ENCODE data around the gene LRRTM4.

Gene LRRTM4

DNA sequence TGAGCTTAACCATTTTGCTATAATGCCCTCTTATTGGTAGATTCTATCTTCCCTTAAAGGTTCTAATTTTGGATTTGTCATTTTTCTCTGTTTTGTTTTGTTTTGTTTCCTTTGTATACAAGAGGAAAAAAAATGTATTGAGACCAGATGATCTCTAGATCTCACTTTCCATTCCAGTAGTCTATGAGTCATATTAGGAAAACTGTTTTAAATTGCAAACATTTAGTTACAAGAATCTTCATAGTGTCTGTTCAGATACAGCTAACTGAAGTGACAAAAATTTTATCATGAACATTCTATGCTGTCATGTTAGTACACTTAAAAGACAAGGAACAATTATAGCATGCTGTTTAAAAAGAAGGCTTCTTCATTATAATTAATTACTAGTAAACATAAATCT lies 322.8 kb downstream of the LRRTM4 start:
- Histone ChIP-seq H3K27me3 (ENCODE audit: low read depth, low read length) (no peaks in the 10 kb centered on the region), H4K20me1 (ENCODE audit: insufficient read depth, low read length) (no peaks in the 10 kb centered on the region), H3K4me1 (ENCODE audit: low read length) (peaks cover 7% of the 10 kb centered on the region), H3K27ac (ENCODE audit: low read length) (no peak overlapping the region), H3K9me3 (ENCODE audit: insufficient read depth, low read length) (no peaks in the 10 kb centered on the region), H3K9ac (ENCODE audit: low read length) (no peak overlapping the region), H3K4me3 (ENCODE audit: low read length) (no peak overlapping the region), H3K79me2 (ENCODE audit: low read length) (no peaks in the 10 kb centered on the region), H2AFZ (ENCODE audit: low read depth, low read length) (no peak overlapping the region), H3K4me2 (ENCODE audit: low read length) (no peak overlapping the region), H3K36me3 (replicated peaks; ENCODE audit: low read depth, low read length) (no peaks in the 10 kb centered on the region)
- no peak for TF ChIP-seq EZH2phosphoT487 (IDR thresholded peaks at IDR 0.05; ENCODE audit: low read depth)
- TF ChIP-seq, protein P1, sequence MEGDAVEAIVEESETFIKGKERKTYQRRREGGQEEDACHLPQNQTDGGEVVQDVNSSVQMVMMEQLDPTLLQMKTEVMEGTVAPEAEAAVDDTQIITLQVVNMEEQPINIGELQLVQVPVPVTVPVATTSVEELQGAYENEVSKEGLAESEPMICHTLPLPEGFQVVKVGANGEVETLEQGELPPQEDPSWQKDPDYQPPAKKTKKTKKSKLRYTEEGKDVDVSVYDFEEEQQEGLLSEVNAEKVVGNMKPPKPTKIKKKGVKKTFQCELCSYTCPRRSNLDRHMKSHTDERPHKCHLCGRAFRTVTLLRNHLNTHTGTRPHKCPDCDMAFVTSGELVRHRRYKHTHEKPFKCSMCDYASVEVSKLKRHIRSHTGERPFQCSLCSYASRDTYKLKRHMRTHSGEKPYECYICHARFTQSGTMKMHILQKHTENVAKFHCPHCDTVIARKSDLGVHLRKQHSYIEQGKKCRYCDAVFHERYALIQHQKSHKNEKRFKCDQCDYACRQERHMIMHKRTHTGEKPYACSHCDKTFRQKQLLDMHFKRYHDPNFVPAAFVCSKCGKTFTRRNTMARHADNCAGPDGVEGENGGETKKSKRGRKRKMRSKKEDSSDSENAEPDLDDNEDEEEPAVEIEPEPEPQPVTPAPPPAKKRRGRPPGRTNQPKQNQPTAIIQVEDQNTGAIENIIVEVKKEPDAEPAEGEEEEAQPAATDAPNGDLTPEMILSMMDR (IDR thresholded peaks at IDR 0.05; ENCODE audit: low read depth, low read length): no peak

DNA sequence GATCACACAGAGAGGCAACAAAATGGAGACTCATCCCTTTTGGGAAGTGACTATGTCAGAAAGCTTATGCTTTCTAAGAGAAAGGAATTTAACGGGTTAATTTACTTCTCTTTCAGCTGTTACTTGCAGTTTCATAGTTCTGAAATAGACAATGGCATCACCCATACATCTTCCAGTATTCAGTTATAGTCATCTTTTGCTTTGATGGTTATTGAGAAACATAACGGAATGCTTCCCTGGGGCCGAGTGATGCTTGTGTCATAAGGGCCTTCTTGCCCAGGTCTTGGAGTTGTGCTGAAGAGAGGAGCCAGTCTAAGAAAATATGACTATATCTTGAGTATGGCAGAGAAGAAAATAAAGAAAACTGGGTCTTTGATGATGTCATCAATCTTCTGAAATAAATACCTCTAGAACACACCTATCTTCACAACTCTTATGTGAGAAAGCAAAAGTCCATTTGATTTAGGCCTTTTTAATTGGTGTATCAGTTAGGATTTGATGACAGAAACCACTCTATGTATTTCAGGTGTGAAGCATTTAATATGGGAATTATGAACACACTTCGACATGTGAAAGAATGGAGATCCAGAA lies 328.2 kb downstream of the LRRTM4 start:
- TF ChIP-seq EZH2phosphoT487 (IDR thresholded peaks at IDR 0.05; ENCODE audit: low read depth): no peak
- TF ChIP-seq, protein P1 (IDR thresholded peaks at IDR 0.05; ENCODE audit: low read depth, low read length): no peak

GRCh38 chr2:77192811-77193289 lies 329.3 kb downstream of the LRRTM4 start:
- no peak for TF ChIP-seq EZH2phosphoT487 (IDR thresholded peaks at IDR 0.05; ENCODE audit: low read depth)
- TF ChIP-seq, protein P1 (IDR thresholded peaks at IDR 0.05; ENCODE audit: low read depth, low read length): no peak
- no peak overlapping the region for H2AFZ ChIP-seq (ENCODE audit: low read depth, low read length)
- H3K27me3 ChIP-seq (ENCODE audit: low read depth, low read length): no peaks in the 10 kb centered on the region
- no peak overlapping the region for H3K4me3 ChIP-seq (ENCODE audit: low read length)
- no peak overlapping the region for H3K27ac ChIP-seq (ENCODE audit: low read length)
- no peaks in the 10 kb centered on the region for H4K20me1 ChIP-seq (ENCODE audit: insufficient read depth, low read length)
- no peaks in the 10 kb centered on the region for H3K36me3 ChIP-seq (replicated peaks; ENCODE audit: low read depth, low read length)
- no peaks in the 10 kb centered on the region for H3K79me2 ChIP-seq (ENCODE audit: low read length)
- H3K4me2 ChIP-seq (ENCODE audit: low read length): no peak overlapping the region
- H3K9me3 ChIP-seq (ENCODE audit: insufficient read depth, low read length): no peaks in the 10 kb centered on the region
- no peak overlapping the region for H3K9ac ChIP-seq (ENCODE audit: low read length)
- no peaks in the 10 kb centered on the region for H3K4me1 ChIP-seq (ENCODE audit: low read length)

More for the DNA sequence above, 328.2 kb downstream of the LRRTM4 start:
- Histone ChIP-seq H3K27me3 (ENCODE audit: low read depth, low read length) (no peaks in the 10 kb centered on the region), H3K36me3 (replicated peaks; ENCODE audit: low read depth, low read length) (no peaks in the 10 kb centered on the region), H2AFZ (ENCODE audit: low read depth, low read length) (no peak overlapping the region), H3K4me2 (ENCODE audit: low read length) (no peak overlapping the region), H3K9me3 (ENCODE audit: insufficient read depth, low read length) (no peaks in the 10 kb centered on the region), H3K9ac (ENCODE audit: low read length) (no peak overlapping the region), H3K4me3 (ENCODE audit: low read length) (no peak overlapping the region), H3K79me2 (ENCODE audit: low read length) (no peaks in the 10 kb centered on the region), H4K20me1 (ENCODE audit: insufficient read depth, low read length) (no peaks in the 10 kb centered on the region), H3K4me1 (ENCODE audit: low read length) (no peaks in the 10 kb centered on the region), H3K27ac (ENCODE audit: low read length) (no peak overlapping the region)

- H3K4me2 ChIP-seq (ENCODE audit: low read length): no peak overlapping the region
- H3K27ac ChIP-seq (ENCODE audit: low read length): no peak overlapping the region
- H4K20me1 ChIP-seq (ENCODE audit: insufficient read depth, low read length): no peaks in the 10 kb centered on the region
- no peak overlapping the region for H3K4me3 ChIP-seq (ENCODE audit: low read length)
- no peak for TF ChIP-seq EZH2phosphoT487 (IDR thresholded peaks at IDR 0.05; ENCODE audit: low read depth)
- TF ChIP-seq, protein P1 (IDR thresholded peaks at IDR 0.05; ENCODE audit: low read depth, low read length): no peak
- H3K4me1 ChIP-seq (ENCODE audit: low read length): no peaks in the 10 kb centered on the region
- no peaks in the 10 kb centered on the region for H3K9me3 ChIP-seq (ENCODE audit: insufficient read depth, low read length)
- no peaks in the 10 kb centered on the region for H3K79me2 ChIP-seq (ENCODE audit: low read length)
- H3K36me3 ChIP-seq (replicated peaks; ENCODE audit: low read depth, low read length): no peaks in the 10 kb centered on the region
- H2AFZ ChIP-seq (ENCODE audit: low read depth, low read length): no peak overlapping the region
- H3K9ac ChIP-seq (ENCODE audit: low read length): no peak overlapping the region
- no peaks in the 10 kb centered on the region for H3K27me3 ChIP-seq (ENCODE audit: low read depth, low read length)
Observed at GRCh38 chr2:77191665-77192064, 330.5 kb downstream of the LRRTM4 start.

Data from OCI-LY3 (cell line).